ENCODE data around the gene UNC80. TPM values are rescaled to one million over a fixed set of nuclear protein-coding genes. Genes with fewer than 3 reads are reported as not detected.

UNC80 gene
- polyA plus RNA-seq, 1 donor (not counting 4 experiments of a cell fraction or from before 2014, with no cell fraction given), result 0.13 TPM

DNA sequence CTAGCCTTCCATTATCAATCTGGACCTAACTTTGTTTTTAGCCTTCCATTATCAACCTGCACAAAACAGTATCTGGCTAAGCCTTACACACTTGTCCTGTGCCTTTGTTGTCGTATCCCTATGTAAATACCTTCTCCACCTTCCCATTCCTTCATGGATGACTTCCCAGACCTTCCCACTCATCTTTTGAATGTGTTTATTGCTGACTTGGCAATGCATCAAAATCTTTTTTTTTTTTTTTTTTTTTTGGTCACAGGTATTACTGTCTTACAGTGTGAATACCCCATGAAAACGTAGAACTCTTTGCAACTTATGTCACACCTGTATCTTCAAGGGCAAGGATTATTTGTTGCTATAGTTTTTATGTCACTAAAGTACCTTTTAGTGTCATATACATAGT is 256.5 kb downstream of the UNC80 start:
- Histone ChIP-seq H2AFZ (ENCODE audit: control insufficient read depth, low read length) (no peak overlapping the region), H3K79me2 (ENCODE audit: control insufficient read depth, insufficient read depth, low read length) (no peaks in the 10 kb centered on the region), H3K27ac (ENCODE audit: control insufficient read depth, insufficient read depth, low read length) (no peak overlapping the region), H3K9me1 (ENCODE audit: control insufficient read depth, extremely low read depth, insufficient read depth, low read length) (no peaks in the 10 kb centered on the region), H3K9ac (ENCODE audit: control insufficient read depth, extremely low read depth, insufficient read depth, low read length) (no peak overlapping the region), H3K9me3 (ENCODE audit: control insufficient read depth, low read depth, low read length) (no peaks in the 10 kb centered on the region), H3K4me1 (ENCODE audit: control insufficient read depth, extremely low read depth, insufficient read depth, low read length) (no peaks in the 10 kb centered on the region), H3K27me3 (ENCODE audit: control insufficient read depth, extremely low read depth, insufficient read depth, low read length) (no peaks in the 10 kb centered on the region), H3K36me3 (ENCODE audit: control insufficient read depth in 2 of 2, extremely low read depth in 1 of 2, insufficient read depth in 2 of 2, low read length in 2 of 2) (peaks cover 2 to 3% of the 10 kb centered on the region in 2 experiments), H3K4me3 (ENCODE audit: control insufficient read depth in 2 of 3, extremely low read depth in 1 of 3, insufficient read depth in 2 of 3, low read depth in 1 of 3, low read length in 3 of 3) (no peak overlapping the region), H4K20me1 (ENCODE audit: control insufficient read depth, extremely low read depth, insufficient read depth, low read length) (no peaks in the 10 kb centered on the region), H3K4me2 (ENCODE audit: control insufficient read depth, extremely low read depth, insufficient read depth, low read depth, low read length) (no peak overlapping the region)
- FAIRE-seq, result peak; percentile 41
- no peak for TF ChIP-seq EZH2 (IDR thresholded peaks at IDR 0.05; ENCODE audit: low read length)
- no peak for TF ChIP-seq CTCF (optimal IDR thresholded peaks at IDR 0.05 in 1 of 3, IDR thresholded peaks at IDR 0.05 in 1 of 3, conservative IDR thresholded peaks at IDR 0.05 in 1 of 3; ENCODE audit: extremely low read depth in 1 of 3, insufficient read depth in 2 of 3, low read length in 3 of 3)
- dilution Hi-C loops (cut with MboI; ENCODE audit: extremely low pct_ligation_motif_present, low sequenced_read_pairs), result no loop called here
- DNase-seq (ENCODE audit: low read depth, low spot score), result no peak

GRCh38 chr2:210034087-210034683 is 262.6 kb downstream of the UNC80 start:
- Histone ChIP-seq H3K9ac (ENCODE audit: control insufficient read depth, extremely low read depth, insufficient read depth, low read length) (no peak overlapping the region), H3K4me2 (ENCODE audit: control insufficient read depth, extremely low read depth, insufficient read depth, low read depth, low read length) (no peak overlapping the region), H3K4me3 (ENCODE audit: control insufficient read depth in 2 of 3, extremely low read depth in 1 of 3, insufficient read depth in 2 of 3, low read depth in 1 of 3, low read length in 3 of 3) (no peak overlapping the region), H3K4me1 (ENCODE audit: control insufficient read depth, extremely low read depth, insufficient read depth, low read length) (no peaks in the 10 kb centered on the region), H3K27me3 (ENCODE audit: control insufficient read depth, extremely low read depth, insufficient read depth, low read length) (no peaks in the 10 kb centered on the region), H2AFZ (ENCODE audit: control insufficient read depth, low read length) (no peak overlapping the region), H3K36me3 (ENCODE audit: control insufficient read depth in 2 of 2, extremely low read depth in 1 of 2, insufficient read depth in 2 of 2, low read length in 2 of 2) (no peaks in the 10 kb centered on the region), H4K20me1 (ENCODE audit: control insufficient read depth, extremely low read depth, insufficient read depth, low read length) (no peaks in the 10 kb centered on the region), H3K9me3 (ENCODE audit: control insufficient read depth, low read depth, low read length) (no peaks in the 10 kb centered on the region), H3K79me2 (ENCODE audit: control insufficient read depth, insufficient read depth, low read length) (no peaks in the 10 kb centered on the region), H3K9me1 (ENCODE audit: control insufficient read depth, extremely low read depth, insufficient read depth, low read length) (no peaks in the 10 kb centered on the region), H3K27ac (ENCODE audit: control insufficient read depth, insufficient read depth, low read length) (no peak overlapping the region)
- DNase-seq (ENCODE audit: low read depth, low spot score) (no peak), FAIRE-seq (no peak)
- TF ChIP-seq CTCF (optimal IDR thresholded peaks at IDR 0.05 in 1 of 3, IDR thresholded peaks at IDR 0.05 in 1 of 3, conservative IDR thresholded peaks at IDR 0.05 in 1 of 3; ENCODE audit: extremely low read depth in 1 of 3, insufficient read depth in 2 of 3, low read length in 3 of 3), result no peak
- no peak for TF ChIP-seq EZH2 (IDR thresholded peaks at IDR 0.05; ENCODE audit: low read length)
- dilution Hi-C loops (cut with MboI; ENCODE audit: extremely low pct_ligation_motif_present, low sequenced_read_pairs), result no loop called here

Data from keratinocyte (primary cell).